Stimulated activated CD4-positive, alpha-beta T cell treated with anti-CD3 and anti-CD28 coated beads, Interleukin-1b, Interleukin-23, amount 100 ng/mL, for 4 hours (primary cell): ENCODE data around the gene PARVG.
A peak's percentile ranks its signal among the peaks of the same experiment; 100 is the strongest.

Source experiments
- DNase-seq, 2 donors: peaks; one replicate each; pipeline ENCODE4 v3.0.0-alpha.2; 2020; ENCODE audit warnings: low read depth in 2 of 2

The PARVG gene

GRCh38 chr22:44180706-44181032 lies at the start of gene PARVG:
Gene PARVG (plus strand): TSS chr22:44180925. CDS start chr22:44183330, 2,405 bp downstream.
- DNase-seq, result peak in 1 of 2 donors; percentile 18

GRCh38 chr22:44131412-44131811 lies 49.3 kb upstream of the PARVG start:
- no peak for DNase-seq

- DNase-seq, result no peak
Observed at GRCh38 chr22:44131989-44132685, 48.6 kb upstream of the PARVG start.

- no peak for DNase-seq
Observed at GRCh38 chr22:44132724-44133123, 48.0 kb upstream of the PARVG start.

- no peak for DNase-seq
Observed at GRCh38 chr22:44133161-44133560, 47.6 kb upstream of the PARVG start.

GRCh38 chr22:44133901-44134571 lies 46.7 kb upstream of the PARVG start:
- no peak for DNase-seq

- DNase-seq, result no peak
Observed at GRCh38 chr22:44136112-44136511, 44.6 kb upstream of the PARVG start.

GRCh38 chr22:44136786-44137185 lies 43.9 kb upstream of the PARVG start:
- DNase-seq, result no peak

GRCh38 chr22:44137415-44137814 lies 43.3 kb upstream of the PARVG start:
- DNase-seq, result no peak

GRCh38 chr22:44139773-44140172 lies 41.0 kb upstream of the PARVG start:
- DNase-seq, result no peak

GRCh38 chr22:44142421-44143104 lies 38.2 kb upstream of the PARVG start:
- DNase-seq, result no peak

GRCh38 chr22:44143105-44143474 lies 37.6 kb upstream of the PARVG start:
- DNase-seq, result no peak

- no peak for DNase-seq
Observed at GRCh38 chr22:44143579-44143978, 37.1 kb upstream of the PARVG start.

- DNase-seq, result no peak
Observed at GRCh38 chr22:44144046-44144569, 36.6 kb upstream of the PARVG start.

GRCh38 chr22:44145544-44145943 lies 35.2 kb upstream of the PARVG start:
- no peak for DNase-seq

- no peak for DNase-seq
Observed at GRCh38 chr22:44146088-44146861, 34.5 kb upstream of the PARVG start.

- DNase-seq, result no peak
Observed at GRCh38 chr22:44147008-44147645, 33.6 kb upstream of the PARVG start.

- no peak for DNase-seq
Observed at GRCh38 chr22:44147821-44148574, 32.7 kb upstream of the PARVG start.

- no peak for DNase-seq
Observed at GRCh38 chr22:44151676-44152075, 29.0 kb upstream of the PARVG start.

GRCh38 chr22:44153710-44154109 lies 27.0 kb upstream of the PARVG start:
- DNase-seq, result no peak

GRCh38 chr22:44154436-44154942 lies 26.2 kb upstream of the PARVG start:
- no peak for DNase-seq
